ENCODE data around the gene FBLN1.
"Not testable (repeated sequence)": the region's sequence is repeated elsewhere in the genome, so short reads cannot be mapped to it uniquely, and the experiment has no call there.

Gene FBLN1

GRCh38 chr22:45456811-45457210, 45.9 kb upstream of the FBLN1 start:
- intact Hi-C loops (cut with DNase I; ENCODE audit: low total_unique reads): no loop called here
- TF ChIP-seq, protein P1, sequence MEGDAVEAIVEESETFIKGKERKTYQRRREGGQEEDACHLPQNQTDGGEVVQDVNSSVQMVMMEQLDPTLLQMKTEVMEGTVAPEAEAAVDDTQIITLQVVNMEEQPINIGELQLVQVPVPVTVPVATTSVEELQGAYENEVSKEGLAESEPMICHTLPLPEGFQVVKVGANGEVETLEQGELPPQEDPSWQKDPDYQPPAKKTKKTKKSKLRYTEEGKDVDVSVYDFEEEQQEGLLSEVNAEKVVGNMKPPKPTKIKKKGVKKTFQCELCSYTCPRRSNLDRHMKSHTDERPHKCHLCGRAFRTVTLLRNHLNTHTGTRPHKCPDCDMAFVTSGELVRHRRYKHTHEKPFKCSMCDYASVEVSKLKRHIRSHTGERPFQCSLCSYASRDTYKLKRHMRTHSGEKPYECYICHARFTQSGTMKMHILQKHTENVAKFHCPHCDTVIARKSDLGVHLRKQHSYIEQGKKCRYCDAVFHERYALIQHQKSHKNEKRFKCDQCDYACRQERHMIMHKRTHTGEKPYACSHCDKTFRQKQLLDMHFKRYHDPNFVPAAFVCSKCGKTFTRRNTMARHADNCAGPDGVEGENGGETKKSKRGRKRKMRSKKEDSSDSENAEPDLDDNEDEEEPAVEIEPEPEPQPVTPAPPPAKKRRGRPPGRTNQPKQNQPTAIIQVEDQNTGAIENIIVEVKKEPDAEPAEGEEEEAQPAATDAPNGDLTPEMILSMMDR (IDR thresholded peaks at IDR 0.05): no peak
- H3K4me3 ChIP-seq: no peak overlapping the region
- DNase-seq: no peak
- H3K9me3 ChIP-seq: no peaks in the 10 kb centered on the region
- no peaks in the 10 kb centered on the region for H3K27me3 ChIP-seq
- peaks cover 0 to 21% (median 3%) of the 10 kb centered on the region in 4 donors for H3K4me1 ChIP-seq
- no peak overlapping the region for H3K27ac ChIP-seq
- no peaks in the 10 kb centered on the region for H3K36me3 ChIP-seq

DNA sequence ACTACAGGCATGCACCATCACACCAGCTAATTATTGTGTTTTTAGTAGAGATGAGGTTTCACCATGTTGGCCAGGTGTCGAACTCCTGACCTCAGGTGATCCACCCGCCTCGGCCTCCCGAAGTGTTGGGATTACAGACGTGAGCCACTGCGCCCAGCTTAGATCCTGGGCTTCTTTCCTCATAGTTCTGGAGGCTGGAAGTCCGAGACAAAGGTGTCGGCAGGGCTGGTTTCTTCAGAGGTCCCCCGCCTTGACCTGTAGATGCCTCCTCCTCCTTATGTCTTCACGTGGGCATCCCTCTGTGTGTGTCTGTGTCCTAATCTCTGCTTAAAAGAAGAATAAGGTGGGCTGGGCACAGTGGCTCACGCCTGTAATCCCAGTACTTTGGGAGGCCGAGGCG, 44.2 kb upstream of the FBLN1 start:
- no peaks in the 10 kb centered on the region for H3K27me3 ChIP-seq
- peaks cover 0 to 5% (median 0%) of the 10 kb centered on the region in 4 donors for H3K4me1 ChIP-seq
- H3K36me3 ChIP-seq: no peaks in the 10 kb centered on the region
- H3K9me3 ChIP-seq: no peaks in the 10 kb centered on the region
- DNase-seq: no peak
- H3K27ac ChIP-seq: no peak overlapping the region
- intact Hi-C loops (cut with DNase I; ENCODE audit: low total_unique reads): no loop called here
- H3K4me3 ChIP-seq: no peak overlapping the region
- TF ChIP-seq, protein P1 (IDR thresholded peaks at IDR 0.05): no peak

GRCh38 chr22:45459235-45459634, 43.4 kb upstream of the FBLN1 start:
- Histone ChIP-seq H3K27ac (peak overlapping the region; percentile 8 to 44), H3K4me3 (no peak overlapping the region), H3K9me3 (no peaks in the 10 kb centered on the region), H3K27me3 (no peaks in the 10 kb centered on the region), H3K4me1 (peaks cover 0 to 5% (median 0%) of the 10 kb centered on the region in 4 donors), H3K36me3 (no peaks in the 10 kb centered on the region)
- TF ChIP-seq, protein P1 (IDR thresholded peaks at IDR 0.05): no peak
- intact Hi-C loops (cut with DNase I; ENCODE audit: low total_unique reads): no loop called here
- DNase-seq: no peak

DNA sequence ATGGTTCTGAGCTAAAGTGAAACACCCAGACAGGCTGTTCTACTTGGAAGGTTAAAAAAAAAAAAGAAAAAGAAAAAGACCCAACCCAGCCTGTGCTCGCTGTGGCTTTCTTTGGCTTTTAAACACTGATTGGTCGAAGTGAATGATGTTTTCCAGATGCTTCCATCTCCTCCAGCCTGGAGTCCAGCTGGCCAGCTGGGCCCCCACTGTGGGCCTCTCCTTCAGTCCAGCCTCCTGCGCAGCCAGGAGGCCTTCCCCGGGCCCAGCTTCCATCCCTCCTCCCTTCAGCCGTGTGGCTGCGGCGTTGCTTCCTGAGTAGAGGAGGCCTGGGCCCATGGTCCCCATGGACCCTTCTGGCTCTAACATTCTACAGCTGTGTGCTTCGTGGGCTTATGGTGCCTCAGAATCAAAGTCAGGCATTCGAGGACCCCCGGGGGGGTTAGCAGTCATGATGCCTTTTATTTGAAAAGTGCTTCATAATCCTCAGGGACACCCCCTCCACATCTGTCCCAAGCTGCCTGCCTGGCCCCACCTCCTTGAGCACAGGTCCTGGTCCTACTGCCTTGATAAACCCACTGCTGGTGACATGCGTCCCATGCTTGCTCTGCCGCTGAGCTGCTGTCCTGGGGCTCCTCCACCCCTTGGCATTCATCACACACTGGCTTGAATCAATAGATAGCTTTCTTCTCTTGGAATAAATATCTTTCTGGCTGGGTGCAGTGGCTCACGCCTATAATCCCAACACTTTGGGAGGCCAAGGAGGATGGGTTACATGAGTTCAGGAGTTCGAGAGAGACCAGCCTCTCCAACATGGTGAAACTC, 42.2 kb upstream of the FBLN1 start:
- DNase-seq: peak; percentile 69 to 81
- TF ChIP-seq, protein P1 (IDR thresholded peaks at IDR 0.05): no peak
- H3K4me3 ChIP-seq: no peak overlapping the region
- peak overlapping the region; percentile 8 to 44 for H3K27ac ChIP-seq
- no peaks in the 10 kb centered on the region for H3K27me3 ChIP-seq
- no peaks in the 10 kb centered on the region for H3K9me3 ChIP-seq
- intact Hi-C loops (cut with DNase I; ENCODE audit: low total_unique reads): no loop called here
- peaks cover 0 to 5% (median 0%) of the 10 kb centered on the region in 4 donors for H3K4me1 ChIP-seq
- no peaks in the 10 kb centered on the region for H3K36me3 ChIP-seq

DNA sequence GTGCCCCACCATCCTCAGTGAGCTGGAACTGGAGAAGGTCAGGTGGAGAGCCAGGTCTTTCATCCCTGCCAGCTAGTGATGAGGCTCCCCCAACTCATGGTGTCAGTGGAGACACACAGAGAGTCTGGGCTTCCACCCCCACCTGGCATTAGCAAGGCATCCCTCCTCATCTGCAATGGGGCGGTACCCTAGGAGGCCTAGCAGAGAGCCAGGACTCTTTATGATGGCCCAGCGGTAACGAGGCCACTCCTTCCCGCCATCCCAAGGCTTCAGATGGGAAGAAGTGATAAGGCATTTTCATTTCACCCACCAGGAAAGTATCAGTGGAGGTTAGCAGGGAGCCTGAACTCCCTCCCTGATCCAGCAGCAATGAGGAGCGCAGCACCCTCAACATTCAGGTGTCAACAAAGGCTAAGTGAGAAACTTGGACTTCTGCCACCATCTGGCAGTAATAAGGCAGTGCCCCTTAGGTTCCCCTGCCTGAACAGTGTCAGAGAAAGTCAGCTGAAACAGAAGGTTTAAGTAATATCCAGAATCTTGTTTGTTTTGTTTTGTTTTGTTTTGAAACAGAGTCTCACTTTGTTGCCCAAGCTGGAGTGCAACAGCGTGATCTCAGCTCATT, 40.5 kb upstream of the FBLN1 start:
- Histone ChIP-seq H3K27ac (no peak overlapping the region), H3K4me3 (no peak overlapping the region), H3K27me3 (no peaks in the 10 kb centered on the region), H3K36me3 (no peaks in the 10 kb centered on the region), H3K9me3 (peaks cover 0 to 5% (median 4%) of the 10 kb centered on the region in 3 donors), H3K4me1 (peaks cover 0 to 5% (median 0%) of the 10 kb centered on the region in 4 donors)
- TF ChIP-seq, protein P1 (IDR thresholded peaks at IDR 0.05): no peak
- DNase-seq: no peak
- intact Hi-C loops (cut with DNase I; ENCODE audit: low total_unique reads): no loop called here

GRCh38 chr22:45463691-45464090, 39.0 kb upstream of the FBLN1 start:
- H3K4me1 ChIP-seq; H3K9me3 ChIP-seq; H3K27me3 ChIP-seq; H3K4me3 ChIP-seq; H3K27ac ChIP-seq; intact Hi-C loops (cut with DNase I; ENCODE audit: low total_unique reads); H3K36me3 ChIP-seq: not testable (repeated sequence)
- DNase-seq: peak in 1 of 2 donors; percentile 12

Measured in tibial artery (tissue), 4 donors.